GM18870 (cell line): ENCODE data around the gene ATP6V1B1.
"Not testable (repeated sequence)": the region's sequence is repeated elsewhere in the genome, so short reads cannot be mapped to it uniquely, and the experiment has no call there.

Experiments used
- ATAC-seq: cut with Tn5 transposase; IDR thresholded peaks from one replicate; pipeline ENCODE4 v1.9.1; 2021; ENCODE audit warnings: moderate library complexity; ENCODE audit not compliant: unreplicated experiment

The ATP6V1B1 gene

GRCh38 chr2:70987386-70987785, 51.7 kb downstream of the ATP6V1B1 start:
- no peak for ATAC-seq

DNA sequence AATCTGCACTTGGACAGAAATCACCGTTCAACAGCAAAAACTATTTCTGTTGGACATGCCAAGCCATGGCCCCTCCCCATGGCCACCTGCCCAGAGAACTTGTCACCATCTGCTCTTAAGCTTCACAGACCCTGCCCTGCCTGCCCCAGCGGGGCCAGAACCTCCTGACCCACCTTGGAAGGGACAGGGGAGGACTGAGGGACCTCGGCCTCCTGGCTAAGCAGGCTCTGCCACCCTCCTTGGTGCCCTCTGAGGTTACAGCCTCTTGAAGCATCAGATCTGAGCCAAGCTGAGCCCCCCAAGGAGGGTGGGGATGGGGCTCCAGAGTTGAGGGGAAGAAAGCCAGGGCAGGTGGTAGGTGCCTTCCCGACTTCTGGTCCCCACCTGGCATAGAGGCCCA, 52.5 kb downstream of the ATP6V1B1 start:
- ATAC-seq, result no peak

- ATAC-seq, result no peak
Observed at GRCh38 chr2:70988726-70989648, 53.3 kb downstream of the ATP6V1B1 start.

DNA sequence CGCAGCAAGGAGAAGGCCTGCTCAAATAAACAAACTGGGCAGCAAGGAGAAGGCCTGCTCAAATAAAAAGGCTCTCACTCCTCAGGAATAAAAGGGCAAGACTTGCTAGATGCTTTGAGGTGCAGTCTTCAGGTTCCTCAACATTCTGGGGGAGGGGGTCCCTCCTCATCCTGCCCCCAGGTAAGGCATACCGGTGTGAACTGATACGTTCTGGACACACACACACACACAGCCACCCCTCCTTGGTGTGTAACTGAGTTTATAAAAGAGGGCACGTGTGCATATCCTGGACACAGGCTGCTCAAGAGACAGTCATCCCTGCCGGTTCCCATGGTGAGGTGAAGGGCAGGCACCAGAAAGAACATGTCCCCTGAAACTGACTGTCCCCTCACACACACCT, 54.5 kb downstream of the ATP6V1B1 start:
- no peak for ATAC-seq

GRCh38 chr2:70991142-70991541, 55.4 kb downstream of the ATP6V1B1 start:
- ATAC-seq, result no peak

DNA sequence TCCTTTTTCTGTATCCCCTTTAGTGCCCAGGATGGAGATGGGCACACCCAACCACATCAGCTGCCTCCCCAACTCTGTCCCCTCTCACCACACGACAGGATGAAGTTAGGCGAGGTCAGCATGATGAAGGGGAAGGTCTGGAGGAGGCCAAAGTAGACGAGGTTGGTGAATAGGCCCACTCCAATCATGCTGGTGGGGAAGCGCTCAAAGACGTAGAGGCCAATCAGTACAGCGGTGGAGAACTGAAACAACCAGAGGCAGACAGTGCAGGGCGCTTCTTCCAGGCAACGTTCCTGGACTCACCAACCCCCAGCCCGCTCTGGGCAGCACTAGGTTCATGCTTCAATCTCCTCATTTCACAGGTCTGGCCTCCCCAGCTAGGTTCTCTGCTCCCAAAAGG, 56.0 kb downstream of the ATP6V1B1 start:
- ATAC-seq, result no peak

GRCh38 chr2:70992945-70993853, 57.5 kb downstream of the ATP6V1B1 start:
- no peak for ATAC-seq

GRCh38 chr2:70994009-70994698, 58.5 kb downstream of the ATP6V1B1 start:
- ATAC-seq, result peak; percentile 3

DNA sequence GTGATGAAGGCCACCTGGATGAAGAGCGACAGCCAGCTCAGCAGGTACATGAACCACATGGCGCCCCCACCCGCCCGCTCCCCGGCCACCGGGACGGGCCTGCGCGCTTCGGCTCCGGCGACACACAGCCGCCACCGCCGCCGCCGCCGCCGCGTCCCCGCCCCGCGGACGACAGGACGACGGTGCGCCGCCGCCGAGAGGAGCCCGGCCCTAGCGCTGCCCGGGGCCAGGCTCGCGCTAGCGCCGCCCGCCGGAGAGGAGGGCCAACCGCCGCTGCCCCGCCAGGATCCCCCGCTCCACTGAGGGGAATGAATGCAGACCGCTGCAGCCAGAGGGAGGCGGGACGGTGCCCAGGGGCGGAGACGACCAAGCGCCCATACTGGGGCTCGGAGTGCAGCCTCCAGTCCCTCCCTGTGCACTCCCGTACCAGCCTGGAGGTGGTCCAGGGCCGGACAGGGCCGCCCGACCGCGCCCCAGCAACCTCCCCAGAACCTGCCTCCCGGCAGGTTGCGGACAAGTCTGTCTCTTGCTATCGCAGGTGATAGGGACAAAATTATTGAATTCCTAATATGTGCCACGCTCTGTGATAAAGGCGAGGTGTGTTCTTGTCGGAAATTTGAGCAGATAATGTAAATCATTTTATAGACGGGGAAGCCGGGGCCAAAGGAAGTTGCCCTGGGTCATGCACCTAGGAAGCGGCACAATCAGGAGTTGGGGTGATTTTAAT, 59.2 kb downstream of the ATP6V1B1 start, which contains the start of gene TEX261:
Gene TEX261, minus strand, starts transcription at position 175 of the 727 bp plus-strand sequence. Its CDS starts 116 bp downstream, at position 59.
- peak; percentile 79 for ATAC-seq

- ATAC-seq, result peak; percentile 51
Observed at GRCh38 chr2:70995426-70995729, 59.7 kb downstream of the ATP6V1B1 start.

- not testable (repeated sequence) for ATAC-seq
Observed at GRCh38 chr2:70998885-70999284, 63.2 kb downstream of the ATP6V1B1 start.

DNA sequence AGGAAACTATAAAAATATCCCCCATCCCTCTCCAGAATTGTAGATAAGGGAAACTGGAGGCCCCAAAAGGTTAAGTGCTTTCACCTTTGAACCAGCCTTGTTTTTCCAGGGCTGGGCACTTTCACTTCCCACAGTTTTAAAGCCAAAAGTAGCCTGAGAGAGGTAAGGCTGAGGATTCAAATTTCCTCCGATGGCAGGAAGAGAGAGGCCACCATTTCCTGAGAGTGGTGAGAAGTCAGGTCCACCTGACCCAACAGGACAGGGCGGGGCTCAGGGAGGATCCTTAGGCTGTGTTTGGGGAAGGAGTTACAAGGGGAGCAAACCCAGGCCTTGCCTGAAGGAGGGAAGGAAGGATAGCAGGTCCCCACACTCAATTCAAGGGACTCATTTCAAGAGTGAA, 63.7 kb downstream of the ATP6V1B1 start:
- no peak for ATAC-seq

GRCh38 chr2:70999931-71000330, 64.2 kb downstream of the ATP6V1B1 start:
- not testable (repeated sequence) for ATAC-seq

DNA sequence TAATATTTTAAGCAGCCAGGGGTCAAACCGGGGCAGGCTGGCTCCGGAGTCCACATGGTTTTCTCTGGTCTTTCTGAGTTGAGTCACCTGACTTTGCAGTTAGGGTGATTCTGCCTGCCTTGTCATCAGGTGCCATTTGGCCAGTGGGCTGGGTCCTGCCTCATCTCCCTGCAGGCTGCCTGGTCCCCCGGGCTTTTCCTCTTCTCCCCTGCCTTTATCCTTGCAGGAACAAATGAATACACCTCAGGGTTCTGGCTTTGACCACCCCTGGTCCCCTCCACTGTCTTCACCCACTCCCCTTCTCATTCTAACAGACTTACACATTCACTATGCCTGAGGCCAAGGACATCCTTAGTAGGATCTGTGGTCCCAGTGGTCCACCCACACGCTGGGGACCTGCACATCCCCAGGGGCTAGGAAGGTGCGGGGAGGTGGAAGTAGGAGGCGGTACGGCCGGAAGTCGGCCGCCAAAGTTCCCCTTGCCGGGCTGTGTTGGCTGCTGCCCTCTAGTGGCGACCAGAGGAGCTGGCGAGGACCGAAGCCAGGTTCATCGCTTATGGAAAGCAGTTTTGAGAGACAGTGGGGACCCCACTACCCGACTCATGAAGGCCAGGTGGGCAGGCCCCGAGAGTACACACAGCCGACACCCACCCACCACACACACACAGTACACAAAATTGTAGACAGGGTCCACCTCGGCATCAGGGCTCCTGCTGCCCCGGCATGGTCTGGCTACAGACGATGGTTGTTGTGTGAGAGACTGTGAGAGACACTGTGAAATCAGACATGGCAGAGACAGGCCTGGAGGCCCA, 65.3 kb downstream of the ATP6V1B1 start:
- no peak for ATAC-seq

- no peak for ATAC-seq
Observed at GRCh38 chr2:71001592-71001927, 65.9 kb downstream of the ATP6V1B1 start.

- no peak for ATAC-seq
Observed at GRCh38 chr2:71001981-71002570, 66.4 kb downstream of the ATP6V1B1 start.

GRCh38 chr2:71003396-71003795, 67.7 kb downstream of the ATP6V1B1 start:
- no peak for ATAC-seq

DNA sequence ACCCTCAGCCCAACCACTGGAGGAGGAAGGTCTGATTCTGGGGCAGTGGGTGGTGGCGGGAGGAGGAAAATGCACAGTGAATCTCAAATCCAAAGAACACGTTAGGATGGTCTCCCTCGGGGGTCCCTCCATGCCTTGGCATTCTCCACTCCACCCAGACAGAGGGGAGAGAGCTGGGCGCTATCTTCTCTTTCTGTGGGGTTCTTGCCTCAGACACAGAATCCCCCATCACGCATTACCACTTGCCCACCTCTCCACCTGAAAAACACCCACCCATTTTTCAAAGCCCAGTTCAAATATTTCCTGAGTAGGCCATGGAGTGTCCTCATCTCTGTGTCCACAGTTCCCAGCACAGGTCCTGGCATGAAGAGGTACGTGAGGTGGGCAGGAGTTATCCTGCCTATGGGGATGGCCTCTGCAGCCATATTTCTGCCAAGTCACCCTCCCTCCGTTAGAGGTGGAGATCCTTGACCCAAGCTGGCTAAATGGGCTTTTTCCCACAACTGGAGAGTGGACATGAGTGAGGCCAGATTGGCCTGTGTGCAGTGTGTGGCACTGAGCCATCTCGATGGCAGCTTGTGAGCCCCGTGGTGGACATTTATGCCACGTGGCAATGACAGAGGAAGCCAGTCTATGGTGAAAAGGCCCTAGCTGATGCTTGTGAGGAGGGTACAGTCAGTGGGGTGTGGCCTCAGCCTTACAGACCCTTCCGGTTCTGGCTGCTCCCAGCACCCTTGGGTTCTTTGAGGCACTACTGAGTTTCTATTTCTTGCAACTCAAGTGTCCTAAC, 68.5 kb downstream of the ATP6V1B1 start:
- no peak for ATAC-seq

- no peak for ATAC-seq
Observed at GRCh38 chr2:71004857-71005256, 69.2 kb downstream of the ATP6V1B1 start.
